ENCODE data around the gene ZFP69.
A peak's percentile ranks its signal among the peaks of the same experiment; 100 is the strongest.

The ZFP69 gene

GRCh38 chr1:40508375-40509341 lies 31.6 kb downstream of the ZFP69 start, which contains the start of gene EXO5:
Gene EXO5 (plus strand): TSS chr1:40508767. CDS start chr1:40514545, 5,778 bp downstream.
- peak; percentile 91 for DNase-seq

GRCh38 chr1:40519517-40519916 lies 42.4 kb downstream of the ZFP69 start:
- no peak for DNase-seq

GRCh38 chr1:40530735-40531380 lies 53.8 kb downstream of the ZFP69 start:
- DNase-seq, result no peak

GRCh38 chr1:40531381-40532061 lies 54.4 kb downstream of the ZFP69 start, which contains the start of gene ZNF684:
Gene ZNF684 (plus strand): TSS chr1:40531637. CDS start chr1:40533167, 1,530 bp downstream.
- DNase-seq, result peak; percentile 97

GRCh38 chr1:40532062-40532389 lies 54.9 kb downstream of the ZFP69 start:
- DNase-seq, result no peak

- peak; percentile 67 for DNase-seq
These were observed 55.8 kb downstream of the ZFP69 start for GRCh38 chr1:40532844-40533424.

GRCh38 chr1:40534589-40534988 lies 57.5 kb downstream of the ZFP69 start:
- DNase-seq, result no peak

GRCh38 chr1:40535732-40536131 lies 58.6 kb downstream of the ZFP69 start:
- DNase-seq, result no peak

- no peak for DNase-seq
These were observed 62.2 kb downstream of the ZFP69 start for GRCh38 chr1:40539338-40539737.

Measured in eye (tissue), 1 donor.